CD4-positive, alpha-beta T cell treated with Interferon alpha-2 for 1 hour (primary cell): ENCODE data around the gene UGT1A6.
"Not testable (repeated sequence)": the region's sequence is repeated elsewhere in the genome, so short reads cannot be mapped to it uniquely, and the experiment has no call there.

ENCODE experiments used
- DNase-seq, 2 donors: peaks; one replicate each; pipeline ENCODE4 v3.0.0-alpha.2; 2020 to 2022

Gene UGT1A6

DNA sequence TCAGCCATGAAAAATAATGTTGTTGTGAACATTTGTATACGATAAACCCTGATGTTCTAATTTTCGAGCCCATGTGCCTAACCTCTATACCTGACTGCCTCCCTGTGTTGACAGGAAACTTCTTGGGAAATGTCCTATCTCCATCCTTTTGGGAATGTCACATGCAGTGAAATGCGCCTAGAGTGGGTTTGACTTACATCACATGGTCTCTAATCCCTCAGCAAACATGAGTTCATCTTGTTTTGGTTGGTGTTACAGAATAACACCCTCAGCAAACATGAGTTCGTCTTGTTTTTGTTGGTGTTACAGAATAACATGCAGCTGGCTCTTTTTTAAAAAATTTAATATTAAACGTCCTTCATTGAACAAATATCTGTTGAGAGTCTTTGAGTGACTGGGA is 4.3 kb upstream of the UGT1A6 start:
- no peak for DNase-seq

DNA sequence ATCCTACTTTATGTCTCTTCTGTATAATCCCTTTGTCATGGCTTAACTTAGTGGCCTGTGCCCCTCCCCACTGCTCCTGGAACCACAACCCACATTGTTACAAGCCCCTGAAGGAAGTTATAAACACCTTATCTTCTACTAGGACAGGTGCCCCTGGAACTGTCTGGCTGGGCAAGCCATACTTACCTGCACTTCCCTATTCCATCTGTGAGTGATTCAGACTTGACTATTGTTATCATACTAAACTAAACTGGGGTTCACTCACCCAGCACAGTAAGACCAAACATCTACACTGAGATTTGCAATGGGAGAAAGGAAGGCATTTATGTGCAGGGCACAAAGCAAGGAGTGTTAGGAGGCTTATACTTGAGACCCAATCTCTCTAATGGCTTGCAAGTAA is 3.7 kb upstream of the UGT1A6 start:
- no peak for DNase-seq

DNA sequence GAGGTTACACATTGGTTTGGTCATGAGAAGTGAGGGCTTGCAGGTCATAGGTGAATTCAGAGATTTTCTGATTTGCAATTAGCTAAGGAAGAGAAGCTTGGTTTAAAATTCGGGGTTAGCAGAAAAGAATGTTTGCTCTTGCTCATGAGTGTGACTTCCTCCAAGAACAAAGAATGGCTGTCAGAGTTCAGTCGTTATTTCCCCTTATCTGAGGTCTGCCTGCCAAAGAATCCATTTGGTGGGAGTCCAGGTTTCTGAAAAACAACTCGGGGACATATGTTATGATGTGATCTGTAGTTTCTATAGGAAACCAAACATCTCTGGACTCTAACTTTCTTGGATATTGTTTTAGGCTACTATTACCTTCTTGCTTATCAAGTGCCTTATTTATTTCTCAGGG is 3.2 kb upstream of the UGT1A6 start:
- DNase-seq, result no peak

DNA sequence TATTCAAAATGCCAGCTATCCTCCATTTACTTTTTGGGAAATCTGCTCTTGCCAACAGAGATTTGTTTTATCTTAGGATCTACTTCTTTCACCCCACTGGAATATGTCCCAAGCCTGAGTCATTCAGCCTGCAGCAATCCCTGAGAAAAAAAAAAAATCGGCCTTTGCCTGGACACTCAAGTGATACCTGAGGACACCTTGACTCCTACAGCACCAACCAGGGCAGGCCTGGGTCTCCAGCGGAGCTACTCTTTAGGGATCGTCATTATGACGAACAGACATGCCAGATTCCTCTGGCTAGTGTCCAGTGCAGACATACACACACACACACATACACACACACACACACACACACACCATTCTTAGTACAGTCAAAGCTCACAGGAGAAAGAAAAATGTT is 2.2 kb upstream of the UGT1A6 start:
- DNase-seq, result no peak

DNA sequence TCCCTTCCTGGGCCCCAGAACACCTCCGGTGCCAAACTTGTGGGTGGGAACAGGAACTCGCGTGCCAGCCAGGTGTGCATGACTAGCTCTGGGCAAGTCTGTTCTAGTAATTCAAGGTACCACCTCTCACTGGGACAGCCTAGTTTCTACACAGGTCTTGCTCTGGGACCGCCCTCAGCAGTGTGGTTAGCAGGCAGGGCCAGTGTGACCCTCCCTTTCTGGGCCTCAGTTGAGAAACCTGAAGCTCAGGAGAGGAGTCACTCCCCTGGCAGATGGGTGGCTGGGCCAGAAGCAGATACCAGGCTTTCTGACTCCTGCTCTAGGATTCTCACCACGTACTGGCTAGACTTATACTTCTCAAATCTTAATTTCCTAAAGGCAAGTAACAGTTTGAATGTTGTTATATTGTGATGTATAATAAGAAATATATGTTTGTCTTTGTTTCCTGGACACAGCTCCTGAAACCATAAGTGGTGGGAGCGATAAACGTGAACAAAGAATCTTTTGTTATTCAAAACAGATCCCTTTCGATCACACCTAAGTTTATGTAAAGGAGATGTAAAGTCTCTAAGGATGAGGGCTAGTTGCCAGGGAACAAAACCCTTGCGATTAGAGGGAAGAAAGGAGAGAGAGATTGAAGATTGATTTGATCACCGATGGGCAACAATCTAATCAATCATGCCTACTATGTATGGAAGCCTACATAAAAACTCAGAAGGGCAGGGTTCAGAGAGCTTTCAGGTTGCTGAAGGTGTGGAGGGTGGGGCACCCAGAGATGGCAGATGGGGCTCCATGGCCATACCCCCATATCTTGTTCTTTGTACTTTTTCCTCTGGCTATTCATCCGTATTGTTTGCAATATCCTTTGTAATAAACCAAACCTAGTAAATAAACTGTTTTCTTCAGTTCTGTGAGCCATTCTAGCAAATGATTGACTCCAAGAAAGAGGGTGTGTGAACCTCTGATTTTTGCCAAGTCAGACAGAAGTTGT is 952 bp upstream of the UGT1A6 start:
- no peak for DNase-seq

DNA sequence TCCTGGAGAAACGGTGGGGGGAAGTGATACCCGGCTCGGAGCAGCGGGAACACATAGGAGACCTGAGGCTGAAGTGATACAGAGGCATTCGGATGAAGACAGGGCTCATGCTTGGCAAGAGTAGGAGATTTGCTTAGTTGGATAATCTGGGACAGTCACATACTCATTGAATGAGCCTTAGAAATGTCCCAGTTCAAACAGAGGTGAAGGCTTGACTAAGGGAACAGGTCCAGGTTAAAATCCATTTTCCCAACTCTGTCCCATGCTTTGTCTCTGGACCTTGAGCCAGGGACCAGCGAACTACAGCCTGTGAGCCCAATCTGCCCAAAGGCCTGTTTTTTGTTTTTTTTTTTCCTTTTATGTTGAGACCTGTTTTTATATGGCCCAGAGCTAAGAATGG is 1.3 kb downstream of the UGT1A6 start:
- no peak for DNase-seq

DNA sequence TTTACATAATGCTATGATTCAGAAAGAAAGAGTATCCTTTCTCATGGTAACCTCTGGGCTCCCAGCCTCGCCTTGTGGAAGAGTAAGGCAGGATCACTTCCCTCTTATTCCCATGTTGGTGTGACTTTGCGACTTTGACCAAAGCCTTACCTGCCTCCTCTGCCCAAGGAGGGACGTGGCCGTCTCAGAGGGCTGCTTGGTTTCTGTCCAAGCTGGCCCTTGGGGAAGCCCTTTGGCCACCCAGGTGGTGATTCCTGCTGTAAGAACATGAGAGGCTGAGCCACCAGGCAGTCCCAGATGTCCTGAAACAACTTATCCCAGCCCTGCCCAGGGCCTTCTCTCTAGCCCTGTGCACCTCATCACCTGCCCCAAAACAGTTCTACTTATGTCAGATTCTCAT is 6.0 kb downstream of the UGT1A6 start:
- no peak for DNase-seq

DNA sequence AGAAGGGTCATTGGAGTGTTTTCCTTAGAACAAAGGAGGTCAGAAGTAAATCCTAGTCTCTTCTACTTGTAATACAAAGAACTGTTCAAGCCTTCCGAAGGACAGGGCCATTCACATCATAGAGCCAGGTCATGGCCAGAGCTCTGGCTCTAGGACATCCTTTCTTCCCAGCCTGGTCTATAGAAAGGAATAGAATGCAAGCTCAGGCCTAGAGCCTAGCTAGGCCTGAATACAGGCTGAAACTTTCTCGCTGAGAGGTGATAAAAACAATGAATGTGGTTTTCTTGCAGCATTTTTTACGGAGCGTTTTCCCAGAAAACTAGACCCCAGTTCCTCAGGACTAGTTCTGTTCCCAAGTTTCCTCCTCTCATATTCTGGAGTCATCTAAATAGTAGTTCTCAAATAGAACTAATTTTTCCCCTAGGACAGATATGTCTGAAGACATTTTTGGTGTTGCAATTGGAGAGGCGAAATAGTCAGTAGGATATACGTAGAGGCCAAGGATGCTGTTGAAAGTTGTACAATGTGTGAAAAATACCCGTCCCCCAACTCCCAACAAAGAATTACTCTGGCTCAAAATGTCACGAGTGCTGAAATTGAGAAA is 6.8 kb downstream of the UGT1A6 start:
- DNase-seq, result no peak

DNA sequence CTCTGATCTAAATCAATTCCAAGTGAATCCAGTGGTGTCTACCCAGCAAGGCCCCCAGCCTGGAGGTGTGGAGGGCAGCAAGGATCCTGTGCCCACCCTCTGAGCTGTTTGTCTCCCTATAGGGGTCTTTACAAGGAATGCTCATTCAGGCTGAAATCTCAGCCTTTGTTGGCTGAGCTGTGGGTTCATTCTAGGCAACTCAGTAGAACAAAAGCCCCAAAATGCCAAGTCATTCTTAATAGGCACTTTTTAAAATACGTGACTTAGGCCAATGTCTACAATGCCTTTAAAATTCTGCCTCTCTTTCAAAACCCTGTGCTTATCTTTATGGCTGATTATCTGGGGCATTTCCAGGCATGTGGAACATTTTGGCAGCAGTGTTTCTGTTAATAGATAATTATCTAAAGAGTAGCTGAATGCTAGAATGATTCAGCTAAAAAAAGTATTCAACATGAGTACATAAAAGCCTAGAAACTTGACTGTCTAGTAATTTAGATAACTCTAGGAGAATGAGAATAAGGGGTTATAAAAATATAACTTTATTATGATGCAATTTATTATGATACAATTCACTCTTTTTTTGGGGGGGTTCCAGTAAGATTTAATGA is 7.4 kb downstream of the UGT1A6 start:
- no peak for DNase-seq

DNA sequence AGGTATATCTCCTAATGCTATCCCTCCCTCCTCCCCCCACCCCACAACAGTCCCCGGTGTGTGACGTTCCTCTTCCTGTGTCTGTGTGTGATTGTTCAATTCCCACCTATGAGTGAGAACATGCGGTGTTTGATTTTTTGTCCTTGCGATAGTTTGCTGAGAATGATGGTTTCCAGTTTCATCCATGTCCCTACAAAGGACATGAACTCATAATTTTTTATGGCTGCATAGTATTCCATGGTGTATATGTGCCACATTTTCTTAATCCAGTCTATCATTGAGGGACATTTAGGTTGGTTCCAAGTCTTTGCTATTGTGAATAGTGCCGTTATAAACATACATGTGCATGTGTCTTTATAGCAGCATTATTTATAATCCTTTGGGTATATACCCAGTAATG is 8.2 kb downstream of the UGT1A6 start:
- DNase-seq, result not testable (repeated sequence)

DNA sequence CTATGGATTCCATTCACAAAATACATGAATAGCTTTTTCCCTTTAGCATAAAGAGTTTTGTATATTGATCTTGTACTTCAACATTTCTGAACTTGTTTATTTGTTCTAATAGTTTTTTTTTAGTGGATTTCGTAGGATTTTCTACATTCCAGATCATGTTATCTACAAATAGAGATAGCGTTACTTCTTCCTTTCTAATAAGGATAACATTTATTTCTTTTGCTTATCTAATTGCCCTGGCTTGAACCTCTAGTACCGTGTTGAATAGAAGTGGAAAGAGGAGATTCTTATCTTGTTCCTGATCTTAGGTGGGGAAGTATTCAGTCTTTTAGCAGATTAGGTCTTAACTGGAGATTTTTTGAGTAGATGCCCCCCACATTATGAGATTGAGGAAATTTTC is 9.5 kb downstream of the UGT1A6 start:
- DNase-seq, result no peak

DNA sequence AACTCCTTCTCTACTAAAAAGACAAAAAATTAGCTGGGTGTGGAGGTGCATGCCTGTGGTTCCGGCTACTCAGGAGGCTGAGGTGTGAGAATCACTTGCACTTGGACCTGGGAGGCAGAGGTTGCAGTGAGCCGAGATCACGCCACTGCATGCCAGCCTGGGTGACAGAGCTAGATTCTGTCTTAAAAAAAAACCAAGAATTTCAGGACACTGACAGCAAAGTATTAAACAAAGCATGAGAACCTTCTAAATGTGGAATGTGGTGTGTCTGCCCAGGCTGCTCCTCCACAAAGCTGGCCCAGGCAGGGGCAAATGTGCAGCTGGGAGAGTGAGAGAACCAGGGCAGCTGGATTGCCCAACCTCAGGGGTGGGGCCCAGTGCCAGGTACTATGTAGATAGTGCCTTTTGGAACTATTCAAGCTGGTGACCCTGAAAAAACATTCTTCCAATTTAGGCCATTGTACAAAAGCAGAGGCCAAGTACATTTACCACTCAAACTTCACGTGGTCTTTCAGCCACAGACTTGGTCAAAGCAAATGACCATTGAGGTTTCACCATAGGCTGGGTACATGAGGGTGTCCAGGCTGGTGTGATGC is 13.3 kb downstream of the UGT1A6 start:
- DNase-seq, result no peak

DNA sequence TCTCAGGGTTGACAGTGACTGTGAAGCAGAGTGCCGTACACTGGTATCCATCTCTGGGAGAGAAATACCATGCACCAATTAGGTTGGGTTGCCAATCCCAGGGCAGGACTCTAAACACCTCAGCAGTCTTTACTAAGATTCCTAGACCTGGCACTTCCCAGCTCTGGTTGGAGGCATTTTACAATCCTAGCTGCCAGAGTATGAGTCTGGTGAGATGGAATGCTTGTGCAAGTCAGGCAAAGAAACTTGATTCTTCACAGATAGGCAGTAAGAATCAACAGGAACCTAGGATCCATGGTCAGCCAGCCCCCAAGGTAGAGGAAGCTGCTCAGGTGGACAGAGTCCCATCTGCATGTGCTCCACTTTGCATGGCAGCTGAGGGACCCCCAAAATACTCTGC is 14.0 kb downstream of the UGT1A6 start:
- DNase-seq, result no peak

DNA sequence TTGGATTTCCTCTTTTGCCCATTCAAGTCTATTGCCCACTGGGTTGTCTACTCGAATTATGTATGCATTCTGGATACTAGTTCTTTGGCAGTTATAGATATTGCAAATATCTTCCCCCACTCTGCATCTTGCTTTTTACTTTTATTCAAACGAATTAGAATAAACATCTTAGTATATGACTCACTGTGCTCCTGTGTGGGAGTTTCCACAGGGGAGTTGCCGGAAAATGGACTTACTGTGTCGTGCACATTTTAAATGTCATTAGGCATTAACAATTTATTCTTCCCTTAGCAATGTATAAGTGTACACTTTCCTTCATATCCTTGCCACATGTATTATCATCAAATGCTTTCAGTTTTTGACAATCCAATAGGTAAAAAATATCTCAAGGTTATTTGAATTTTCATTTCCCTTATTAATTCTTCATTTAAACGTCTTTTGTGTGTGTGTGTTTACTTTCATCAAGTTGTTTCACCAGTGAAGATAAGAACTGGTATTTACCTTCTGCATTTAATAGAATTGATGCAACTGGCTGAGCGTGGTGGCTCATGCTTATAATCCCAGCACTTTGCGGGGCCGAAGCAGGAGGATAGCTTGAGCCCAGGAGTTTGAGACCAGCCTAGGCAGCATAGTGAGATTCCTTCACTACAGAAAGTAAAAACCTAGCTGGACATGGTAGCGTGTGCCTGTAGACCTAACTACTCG is 15.4 kb downstream of the UGT1A6 start:
- no peak for DNase-seq

DNA sequence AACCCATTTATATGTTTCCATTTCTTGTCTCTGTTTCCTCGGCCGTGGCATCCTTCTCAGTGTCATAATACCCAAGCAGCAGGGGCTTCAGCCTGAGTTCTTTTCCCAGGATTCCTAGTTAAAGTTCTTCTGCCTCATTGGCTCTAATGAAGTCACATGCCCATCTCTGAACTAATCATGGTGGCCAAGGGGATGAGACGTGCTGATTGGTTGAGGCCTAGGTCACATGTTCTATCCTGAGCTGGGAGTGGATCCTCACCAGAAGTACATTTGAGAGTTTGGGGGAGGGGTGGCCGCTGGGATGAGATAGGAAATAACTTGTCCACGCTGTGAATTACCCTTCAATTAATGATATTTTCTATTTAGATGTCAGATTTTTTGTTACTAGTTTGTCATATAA is 16.3 kb downstream of the UGT1A6 start:
- DNase-seq, result no peak

DNA sequence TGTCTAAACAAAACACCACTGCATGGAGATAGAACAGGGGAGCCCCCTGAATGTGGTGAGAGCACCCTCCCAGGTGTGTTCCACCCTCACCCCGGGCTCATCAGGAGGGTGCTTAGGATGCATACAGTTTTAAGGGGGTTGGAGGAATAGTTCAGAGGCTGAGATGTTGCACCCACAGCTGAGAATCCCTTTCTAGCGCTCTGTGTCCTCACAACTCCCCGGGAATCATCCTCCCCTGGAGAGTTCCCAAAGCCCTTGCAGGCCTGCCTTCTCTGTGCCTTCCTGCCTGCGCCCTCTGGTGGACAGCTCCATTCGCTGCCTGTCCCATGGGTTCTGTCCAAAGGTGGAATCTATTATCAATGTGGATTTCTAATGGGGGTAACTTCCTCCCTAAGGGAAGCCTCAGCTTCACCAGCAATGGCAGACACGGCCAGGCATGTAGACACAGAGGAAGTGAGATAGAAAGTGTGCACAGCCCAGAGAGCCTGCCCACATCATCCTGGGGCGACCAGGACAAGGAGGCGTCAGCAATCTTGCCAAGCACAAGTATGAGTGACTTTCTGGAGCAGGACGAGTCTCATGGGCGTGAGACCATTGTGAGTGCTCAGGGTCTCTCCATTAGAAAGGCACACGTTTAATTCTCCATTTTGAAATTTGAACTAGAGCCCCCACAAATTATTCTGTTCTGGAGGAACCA is 18.8 kb downstream of the UGT1A6 start:
- DNase-seq, result peak; percentile 42 to 61

DNA sequence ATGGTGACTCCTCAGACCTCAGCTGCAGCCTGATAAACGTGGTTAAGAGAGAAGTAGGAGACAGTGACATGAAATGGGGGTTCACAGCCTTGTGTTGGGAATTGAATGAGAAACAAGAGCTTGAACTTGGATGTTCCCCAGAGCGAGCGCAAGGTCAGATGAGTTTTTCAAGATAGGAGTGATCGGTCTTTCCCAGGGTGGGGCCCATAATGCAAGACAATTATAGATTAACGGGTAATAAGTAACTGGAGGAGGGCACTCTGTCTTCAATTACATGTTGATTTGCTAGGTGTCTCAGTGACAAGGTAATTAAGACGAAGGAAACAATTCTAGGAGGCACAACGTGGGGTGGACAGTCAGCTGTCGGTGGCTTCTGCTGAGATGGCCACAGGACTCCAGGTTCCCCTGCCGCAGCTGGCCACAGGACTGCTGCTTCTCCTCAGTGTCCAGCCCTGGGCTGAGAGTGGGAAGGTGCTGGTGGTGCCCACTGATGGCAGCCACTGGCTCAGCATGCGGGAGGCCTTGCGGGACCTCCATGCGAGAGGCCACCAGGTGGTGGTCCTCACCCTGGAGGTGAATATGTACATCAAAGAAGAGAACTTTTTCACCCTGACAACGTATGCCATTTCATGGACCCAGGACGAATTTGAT is 20.0 kb downstream of the UGT1A6 start, which contains the start of gene UGT1A5:
Gene UGT1A5, plus strand, starts transcription at position 297 of the 651 bp plus-strand sequence. Its CDS starts 85 bp downstream, at position 382.
- no peak for DNase-seq

DNA sequence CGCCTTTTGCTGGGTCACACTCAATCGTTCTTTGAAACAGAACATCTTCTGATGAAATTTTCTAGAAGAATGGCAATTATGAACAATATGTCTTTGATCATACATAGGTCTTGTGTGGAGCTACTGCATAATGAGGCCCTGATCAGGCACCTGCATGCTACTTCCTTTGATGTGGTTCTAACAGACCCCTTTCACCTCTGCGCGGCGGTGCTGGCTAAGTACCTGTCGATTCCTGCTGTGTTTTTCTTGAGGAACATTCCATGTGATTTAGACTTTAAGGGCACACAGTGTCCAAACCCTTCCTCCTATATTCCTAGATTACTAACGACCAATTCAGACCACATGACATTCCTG is 20.5 kb downstream of the UGT1A6 start:
- no peak for DNase-seq

DNA sequence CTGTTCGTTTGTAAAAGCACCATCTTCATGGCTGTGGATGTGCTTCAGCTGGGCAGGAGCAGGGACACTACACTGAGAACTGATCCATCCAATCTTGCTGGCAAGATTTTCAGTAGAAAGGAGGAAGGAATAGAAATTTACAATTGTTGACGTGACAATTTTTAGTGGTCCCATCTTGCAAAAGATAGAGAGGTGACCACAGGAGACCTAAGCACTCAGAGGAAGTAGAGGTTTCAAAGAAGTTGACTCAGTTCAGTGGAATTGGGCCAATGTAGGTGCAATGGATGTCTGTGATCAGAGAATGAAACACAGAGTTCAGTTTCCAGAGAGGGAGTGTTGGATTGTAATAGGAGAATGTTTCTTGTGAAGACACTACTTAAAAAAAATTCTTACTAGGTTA is 21.4 kb downstream of the UGT1A6 start:
- no peak for DNase-seq

DNA sequence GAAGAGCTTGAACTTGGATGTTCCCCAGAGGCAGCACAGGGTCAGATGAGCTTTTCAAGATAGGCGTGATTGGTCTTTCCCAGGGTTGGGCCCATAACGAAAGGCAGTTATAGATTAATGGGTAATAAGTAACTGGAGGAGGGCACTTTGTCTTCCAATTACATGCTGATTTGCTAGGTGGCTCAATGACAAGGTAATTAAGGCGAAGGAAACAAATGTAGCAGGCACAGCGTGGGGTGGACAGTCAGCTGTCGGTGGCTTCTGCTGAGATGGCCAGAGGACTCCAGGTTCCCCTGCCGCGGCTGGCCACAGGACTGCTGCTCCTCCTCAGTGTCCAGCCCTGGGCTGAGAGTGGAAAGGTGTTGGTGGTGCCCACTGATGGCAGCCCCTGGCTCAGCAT is 25.9 kb downstream of the UGT1A6 start, which contains the start of gene UGT1A4:
Gene UGT1A4, plus strand, starts transcription at position 185 of the 400 bp plus-strand sequence. Its CDS starts 85 bp downstream, at position 270.
- DNase-seq, result no peak

DNA sequence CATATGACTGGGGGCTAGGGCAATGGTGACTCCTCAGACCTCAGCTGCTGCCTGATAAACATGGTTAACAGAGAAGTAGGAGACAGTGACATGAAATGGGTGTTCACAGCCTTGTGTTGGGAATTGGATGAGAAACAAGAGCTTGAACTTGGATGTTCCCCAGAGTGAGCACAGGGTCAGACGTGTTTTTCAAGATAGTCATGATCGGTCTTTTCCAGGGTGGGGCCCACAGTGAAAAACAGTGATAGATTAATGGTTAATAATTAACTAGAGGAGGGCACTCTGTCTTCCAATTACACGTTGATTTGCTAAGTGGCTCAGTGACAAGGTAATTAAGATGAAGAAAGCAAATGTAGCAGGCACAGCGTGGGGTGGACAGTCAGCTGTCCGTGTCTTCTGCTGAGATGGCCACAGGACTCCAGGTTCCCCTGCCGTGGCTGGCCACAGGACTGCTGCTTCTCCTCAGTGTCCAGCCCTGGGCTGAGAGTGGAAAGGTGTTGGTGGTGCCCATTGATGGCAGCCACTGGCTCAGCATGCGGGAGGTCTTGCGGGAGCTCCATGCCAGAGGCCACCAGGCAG is 36.1 kb downstream of the UGT1A6 start, which contains the start of gene UGT1A3:
Gene UGT1A3, plus strand, starts transcription at position 320 of the 579 bp plus-strand sequence. Its CDS starts 85 bp downstream, at position 405.
- no peak for DNase-seq
